ENCODE results near the gene MAGI2.

GRCh38 chr7:78542541-78542940 is 910.9 kb downstream of the MAGI2 start:
- TF ChIP-seq CTCF (IDR thresholded peaks at IDR 0.05; ENCODE audit: low read depth, low read length, missing input control) (no peak), GABPA (IDR thresholded peaks at IDR 0.05 in 1 of 2, conservative IDR thresholded peaks at IDR 0.05 in 1 of 2) (no peak)

Data from liver (tissue), 3 donors.